Ovary (tissue), 9 donors: ENCODE measurements around the gene IRAK4. TPM values are rescaled to one million over a fixed set of nuclear protein-coding genes. Genes with fewer than 3 reads are reported as not detected.
"Not testable (repeated sequence)": the region's sequence is repeated elsewhere in the genome, so short reads cannot be mapped to it uniquely, and the experiment has no call there.

ENCODE experiments used
- DNase-seq, 5 donors: peaks; one replicate each; pipeline ENCODE4 v3.0.0-alpha.2; 2019 to 2020
- H3K27ac ChIP-seq, 2 donors: fragments of 200-600 bp; one replicate each; pipeline versions ENCODE4 v1.5.1 to v1.8.0; 2019 to 2022
- H3K27me3 ChIP-seq: fragments of 200-600 bp; one replicate; pipeline ENCODE4 v1.8.0; 2022
- H3K36me3 ChIP-seq: fragments of 200-600 bp; sonication (generic); one replicate; pipeline ENCODE4 v1.5.1; 2019
- H3K4me1 ChIP-seq: one replicate; pipeline ENCODE4 v1.8.1; 2013; ENCODE audit warnings: mild to moderate bottlenecking, moderate library complexity; ENCODE audit not compliant: insufficient read depth
- H3K4me3 ChIP-seq: fragments of 200-600 bp; sonication (generic); one replicate; pipeline ENCODE4 v1.5.1; 2017
- H3K9me3 ChIP-seq, 2 donors: fragments of 200-600 bp in 1 of 2; sonication (generic) in 1 of 2; one replicate each; pipeline versions ENCODE4 v1.5.1 to v1.8.1; 2013 to 2019; ENCODE audit warnings: mild to moderate bottlenecking in 1 of 2, moderate library complexity in 1 of 2
- CTCF ChIP-seq, 3 donors: fragments of 450-650 bp in 2 of 3; fragments of 200-600 bp in 1 of 3; IDR thresholded peaks; one replicate each; pipeline versions ENCODE4 v1.5.1 to v1.8.0; 2016 to 2022; ENCODE audit warnings: antibody characterized with exemption in 3 of 3, mild to moderate bottlenecking in 1 of 3
- EP300 ChIP-seq: sonication (generic); formaldehyde crosslinking; IDR thresholded peaks from one replicate; pipeline ENCODE4 v1.6.1; 2017; ENCODE audit warnings: antibody characterized with exemption
- POLR2A ChIP-seq: fragments of 450-650 bp; IDR thresholded peaks from one replicate; pipeline ENCODE4 v1.6.1; 2017; ENCODE audit warnings: antibody characterized with exemption, mild to moderate bottlenecking, moderate library complexity
- WGBS, 3 donors: extraction: QIAGEN DNeasy Blood & Tissue Kit in 1 of 3; methylation state at CpG; one replicate each; pipeline versions ENCODE4 v1.1.5 to v1.1.7; 2013 to 2017; 5-methylcytosine and 5-hydroxymethylcytosine counted together
- intact Hi-C, 4 donors: fragments of 100-400 bp; cut with DNase I; formaldehyde crosslinking; loops; one replicate each; pipeline versions ENCODE4 v1.11.0 to v1.15.1; 2022 to 2023
- polyA plus RNA-seq, 2 donors: library from polyadenylated mRNA; stranded (reverse); fragments of 200-250 nt in 1 of 2; fragments of 350-450 nt in 1 of 2; fragmentation: Illumina TruSeq in 1 of 2; extraction: RNeasy Lipid Tissue Mini Kit (QIAGEN cat#74804) in 1 of 2; gene quantifications; one replicate each; pipeline ENCODE4 v1.2.3, GENCODE V29; 2013 to 2014
- total RNA-seq, 7 donors: library from RNA; depleted of rRNA in 2 of 7; stranded (reverse); fragments of >200 nt in 2 of 7; fragmentation: NEBNext Ultra II Directional in 3 of 7; extraction: Animal tissue kit (Norgen Biotek cat#: 25700) in 3 of 7; gene quantifications; one replicate each; pipeline versions ENCODE4 v1.1.0 to v1.2.4, GENCODE V29; 2016 to 2023
- donor health status: DM: no; HTN: no; CAD: no; lungs with moderate emphysema.
- donor health status: DM: no; HTN: no; CAD: no.
- donor health status: Bipolar disorder and iron deficiency.
- donor health status: DM: yes; HTN: yes; CAD: no.
- donor health status: DM: no; HTN: no; CAD: no.
- donor health status: DM: yes; HTN: yes; CAD: no.

IRAK4 gene
- total and polyA plus RNA-seq, 9 donors: 7.8 to 18.5 (median 12.9) TPM

GRCh38 chr12:43749016-43749415, 9.7 kb upstream of the IRAK4 start:
- H3K27ac ChIP-seq: no peak overlapping the region
- no peak for DNase-seq
- intact Hi-C loops: no loop called here
- no peaks in the 10 kb centered on the region for H3K4me1 ChIP-seq
- no peak for TF ChIP-seq EP300
- no peak for TF ChIP-seq POLR2A
- TF ChIP-seq CTCF (IDR thresholded peaks at IDR 0.05): no peak
- 84 to 97% (median 87%) methylated on average over 5 of the region's 5 CpGs for WGBS, 3 donors
- no peaks in the 10 kb centered on the region for H3K36me3 ChIP-seq
- H3K9me3 ChIP-seq: peaks cover 0 to 3% of the 10 kb centered on the region in 2 donors
- no peaks in the 10 kb centered on the region for H3K27me3 ChIP-seq
- H3K4me3 ChIP-seq: no peak overlapping the region

GRCh38 chr12:43750814-43751213, 7.9 kb upstream of the IRAK4 start:
- TF ChIP-seq EP300: no peak
- no peak for TF ChIP-seq POLR2A
- TF ChIP-seq CTCF (IDR thresholded peaks at IDR 0.05): no peak
- Histone ChIP-seq H3K4me1 (no peaks in the 10 kb centered on the region), H3K9me3 (peaks cover 0 to 3% of the 10 kb centered on the region in 2 donors), H3K36me3 (no peaks in the 10 kb centered on the region), H3K27ac (no peak overlapping the region), H3K4me3 (no peak overlapping the region), H3K27me3 (no peaks in the 10 kb centered on the region)
- intact Hi-C loops: no loop called here
- DNase-seq: no peak
- WGBS, 3 donors: 85 to 93% (median 93%) methylated on average over 3 of the region's 3 CpGs

- DNase-seq, H3K36me3 ChIP-seq, H3K4me3 ChIP-seq, H3K27ac ChIP-seq, intact Hi-C loops, H3K4me1 ChIP-seq, H3K27me3 ChIP-seq, H3K9me3 ChIP-seq: not testable (repeated sequence)
- WGBS, 3 donors: 94 to 97% (median 94%) methylated on average over 5 to 6 of the region's 6 CpGs
Measured at GRCh38 chr12:43751360-43751759, 7.4 kb upstream of the IRAK4 start.

- Histone ChIP-seq H3K36me3 (no peaks in the 10 kb centered on the region), H3K9me3 (peaks cover 0 to 3% of the 10 kb centered on the region in 2 donors), H3K27me3 (no peaks in the 10 kb centered on the region), H3K27ac (no peak overlapping the region), H3K4me3 (no peak overlapping the region), H3K4me1 (peaks cover 5% of the 10 kb centered on the region)
- TF ChIP-seq EP300 (no peak), CTCF (IDR thresholded peaks at IDR 0.05) (no peak), POLR2A (no peak)
- DNase-seq: no peak
- WGBS, 3 donors: 88 to 90% (median 90%) methylated on average over 3 of the region's 3 CpGs
- intact Hi-C loops: no loop called here
Measured at GRCh38 chr12:43754015-43754414, 4.7 kb upstream of the IRAK4 start.

- no peaks in the 10 kb centered on the region for H3K9me3 ChIP-seq
- intact Hi-C loops: no loop called here
- TF ChIP-seq POLR2A: no peak
- no peak for TF ChIP-seq EP300
- TF ChIP-seq CTCF (IDR thresholded peaks at IDR 0.05): no peak
- peaks cover 12% of the 10 kb centered on the region for H3K4me1 ChIP-seq
- H3K36me3 ChIP-seq: no peaks in the 10 kb centered on the region
- peak in 2 of 5 donors; percentile 34 to 53 for DNase-seq
- H3K4me3 ChIP-seq: peak overlapping the region; percentile 89
- H3K27me3 ChIP-seq: no peaks in the 10 kb centered on the region
- 0 to 1% (median 0%) methylated on average over 18 of the region's 18 CpGs for WGBS, 3 donors
- H3K27ac ChIP-seq: peak overlapping the region in 1 of 2 donors; percentile 72
Measured at GRCh38 chr12:43758247-43758727, 464 bp upstream of the IRAK4 start.
